GOT3 (cell line): Measurements from ENCODE around the gene USP25.
A peak's percentile ranks its signal among the peaks of the same experiment; 100 is the strongest.

Experiments used
- DNase-seq: peaks from one replicate; lab custom pipeline; 2025; ENCODE audit warnings: mixed read lengths; lab: John Stamatoyannopoulos, UW

Gene USP25

GRCh38 chr21:15729674-15730483 is at the start of gene USP25:
Gene USP25 (plus strand): TSS chr21:15729982. CDS start chr21:15730394, 412 bp downstream.
- DNase-seq = peak; percentile 55

GRCh38 chr21:15682186-15682895 is 47.4 kb upstream of the USP25 start:
- no peak for DNase-seq

GRCh38 chr21:15682977-15683376 is 46.8 kb upstream of the USP25 start:
- no peak for DNase-seq

GRCh38 chr21:15686506-15686905 is 43.3 kb upstream of the USP25 start:
- no peak for DNase-seq

GRCh38 chr21:15687208-15687607 is 42.6 kb upstream of the USP25 start:
- DNase-seq = no peak

- DNase-seq = no peak
Observed at GRCh38 chr21:15688016-15688415, 41.8 kb upstream of the USP25 start.

- no peak for DNase-seq
Observed at GRCh38 chr21:15688809-15689208, 41.0 kb upstream of the USP25 start.

GRCh38 chr21:15692711-15693110 is 37.1 kb upstream of the USP25 start:
- DNase-seq = no peak

GRCh38 chr21:15695241-15695640 is 34.5 kb upstream of the USP25 start:
- DNase-seq = no peak

- no peak for DNase-seq
Observed at GRCh38 chr21:15701830-15702229, 28.0 kb upstream of the USP25 start.

GRCh38 chr21:15703932-15704331 is 25.9 kb upstream of the USP25 start:
- no peak for DNase-seq

GRCh38 chr21:15706696-15707095 is 23.1 kb upstream of the USP25 start:
- DNase-seq = no peak

- DNase-seq = no peak
Observed at GRCh38 chr21:15713412-15713811, 16.4 kb upstream of the USP25 start.

GRCh38 chr21:15718711-15719110 is 11.1 kb upstream of the USP25 start:
- no peak for DNase-seq

- DNase-seq = no peak
Observed at GRCh38 chr21:15719976-15720375, 9.8 kb upstream of the USP25 start.

GRCh38 chr21:15722591-15723324 is 7.0 kb upstream of the USP25 start:
- no peak for DNase-seq

- DNase-seq = no peak
Observed at GRCh38 chr21:15725949-15726348, 3.8 kb upstream of the USP25 start.

GRCh38 chr21:15728046-15728445 is 1.7 kb upstream of the USP25 start:
- no peak for DNase-seq

GRCh38 chr21:15729346-15729673 is 472 bp upstream of the USP25 start:
- no peak for DNase-seq

GRCh38 chr21:15730484-15731242 is 881 bp downstream of the USP25 start:
- no peak for DNase-seq

- DNase-seq = no peak
Observed at GRCh38 chr21:15731243-15731613, 1.4 kb downstream of the USP25 start.
